ENCODE results near the gene FGFR3.

GRCh38 chr4:1806596-1807331 is 13.7 kb downstream of the FGFR3 start:
- TF ChIP-seq TAF1 (IDR thresholded peaks at IDR 0.05; ENCODE audit: borderline replicate concordance, low read depth, low read length), result no peak
- no peak for TF ChIP-seq EZH2phosphoT487 (IDR thresholded peaks at IDR 0.05; ENCODE audit: borderline replicate concordance, low read depth)
- TF ChIP-seq CTCF (IDR thresholded peaks at IDR 0.05), result no peak
- TF ChIP-seq RFX5 (IDR thresholded peaks at IDR 0.05; ENCODE audit: low read length), result no peak
- no peak for TF ChIP-seq FOXM1 (IDR thresholded peaks at IDR 0.05; ENCODE audit: low read depth)

Data from SK-N-SH (cell line).